HG03342 (cell line): ENCODE data around the gene SPA17.

Source experiments
- ATAC-seq: cut with Tn5 transposase; IDR thresholded peaks from one replicate; pipeline ENCODE4 v1.9.1; 2021; ENCODE audit warnings: mild to moderate bottlenecking, moderate library complexity; ENCODE audit not compliant: unreplicated experiment

SPA17 gene

DNA sequence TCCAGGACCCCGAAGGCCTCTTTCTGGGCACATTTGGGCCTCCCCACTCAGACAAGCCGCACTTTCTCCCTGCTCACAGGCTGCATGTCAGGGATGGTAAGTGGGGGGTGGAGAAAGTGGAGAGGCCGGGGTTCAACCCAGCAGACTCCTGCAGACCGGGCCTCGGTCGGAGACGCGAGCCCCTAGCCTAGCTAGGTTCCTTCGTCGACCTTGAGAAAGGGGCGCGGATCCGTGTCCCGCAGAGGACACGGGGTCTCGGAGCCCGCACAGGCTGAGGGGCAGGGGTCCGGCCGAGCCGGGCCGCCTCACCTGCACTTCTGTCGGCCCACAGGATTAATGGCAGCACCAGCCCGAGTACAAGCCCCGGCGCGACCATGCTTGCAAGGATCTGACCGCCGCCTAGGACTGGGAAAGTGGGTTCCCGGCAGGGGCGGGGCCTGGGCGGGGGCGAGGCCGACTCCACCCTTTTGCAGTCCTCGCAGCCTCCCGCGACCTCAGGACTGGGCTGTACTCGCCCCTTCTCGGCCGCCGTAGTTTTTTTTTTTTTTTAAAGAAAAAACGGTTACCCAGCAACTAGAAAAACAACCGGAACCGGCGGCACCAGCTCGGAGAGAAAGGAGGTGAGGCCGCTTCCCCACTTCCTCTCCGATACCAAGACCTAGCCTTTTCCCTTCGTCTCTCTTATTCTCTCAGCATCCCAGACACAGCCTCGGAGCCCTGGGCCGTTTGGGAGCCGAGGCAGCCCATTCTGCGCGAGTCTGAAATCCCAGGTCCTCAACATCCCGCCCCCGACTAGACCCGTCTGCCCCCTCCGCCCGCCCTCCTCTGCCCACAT, at the start of gene SPA17, which contains the start of gene SIAE:
SPA17 (plus strand) TSS at position 572 of the 835 bp plus-strand sequence. CDS start 1,361 bp downstream, outside the sequence.
SIAE (minus strand) TSS at position 407 of the 835 bp plus-strand sequence; CDS start at position 376, 31 bp downstream.
- peak; percentile 86 for ATAC-seq

GRCh38 chr11:124625504-124626168, 48.1 kb upstream of the SPA17 start:
- no peak for ATAC-seq

DNA sequence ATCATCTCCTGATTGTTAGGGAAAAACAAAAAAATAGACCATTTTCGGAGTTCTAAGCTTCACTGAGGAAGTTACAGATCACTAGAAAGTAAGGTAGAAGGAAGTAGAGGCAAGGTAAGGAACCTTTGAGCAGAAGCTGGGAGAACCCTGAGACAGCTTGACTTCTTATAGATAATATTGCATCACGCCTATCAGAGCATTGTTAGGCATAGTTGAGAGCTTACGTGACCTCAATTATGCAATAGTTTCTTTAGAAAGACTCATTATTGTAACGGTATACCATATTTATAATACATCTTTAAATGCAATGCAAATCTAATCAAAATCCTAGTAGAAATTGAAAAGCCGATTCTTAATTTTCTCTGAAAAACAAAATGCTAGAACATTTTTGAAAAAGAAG, 46.2 kb upstream of the SPA17 start:
- no peak for ATAC-seq

GRCh38 chr11:124629961-124630360, 43.7 kb upstream of the SPA17 start:
- ATAC-seq: no peak

DNA sequence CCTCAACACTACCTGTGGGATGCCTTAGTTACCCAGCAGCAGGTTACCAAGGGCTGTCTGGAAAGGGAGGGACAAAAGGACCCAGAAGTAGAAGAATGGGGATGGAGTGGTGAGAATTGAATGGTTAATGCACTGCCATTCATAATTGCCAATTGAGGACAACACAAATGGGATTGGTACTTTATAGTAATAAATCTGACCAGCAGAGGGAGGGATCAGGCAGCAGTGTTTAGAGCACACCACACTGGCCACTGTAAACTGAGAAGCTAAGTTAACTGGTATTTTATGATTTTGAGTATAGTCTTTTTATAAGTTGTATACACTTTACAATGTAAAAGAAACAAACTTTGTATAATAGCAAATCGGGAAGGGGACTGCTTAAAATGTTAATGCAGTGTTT, 40.3 kb upstream of the SPA17 start:
- ATAC-seq: no peak

GRCh38 chr11:124635932-124636331, 37.8 kb upstream of the SPA17 start:
- ATAC-seq: no peak

DNA sequence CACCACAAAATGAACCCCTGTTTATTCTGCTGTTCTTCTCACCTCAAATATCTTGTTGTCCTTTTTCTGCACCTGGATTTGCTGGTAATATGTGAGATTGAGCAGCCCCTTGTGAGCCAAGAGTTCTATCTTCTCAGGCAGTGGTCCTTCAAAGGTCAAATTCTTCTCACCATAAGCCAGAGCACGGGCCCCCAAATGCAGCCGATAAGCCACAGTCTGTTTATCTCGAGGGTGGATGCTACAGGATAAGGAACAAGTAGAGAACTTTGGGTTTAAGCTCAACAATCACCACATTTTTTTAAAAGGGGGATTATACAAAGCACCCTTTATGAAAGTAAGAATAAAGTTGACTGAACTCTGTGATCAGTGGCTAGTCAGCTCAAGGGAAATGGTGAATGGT, 35.2 kb upstream of the SPA17 start:
- ATAC-seq: no peak

- ATAC-seq: no peak
Observed at GRCh38 chr11:124639186-124639585, 34.5 kb upstream of the SPA17 start.

DNA sequence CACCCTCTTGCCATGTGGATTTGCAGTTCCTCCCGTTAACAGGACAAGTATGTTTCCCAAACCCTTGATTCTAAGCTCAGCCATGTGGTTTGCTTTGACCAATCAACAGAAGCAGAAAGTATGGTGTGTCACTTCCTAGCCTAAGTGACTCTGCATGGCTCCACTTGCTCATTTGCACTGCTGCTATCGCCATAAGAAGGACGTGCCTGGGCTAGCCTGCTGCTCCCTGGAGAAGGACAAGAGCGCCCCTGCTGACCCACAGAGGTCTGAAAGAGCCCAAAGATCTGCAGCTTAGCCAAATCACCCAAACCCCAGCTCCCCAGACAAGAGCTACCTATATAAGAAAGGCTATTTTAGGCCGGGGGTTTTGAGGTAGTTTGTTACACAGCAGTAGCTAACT, 33.0 kb upstream of the SPA17 start:
- no peak for ATAC-seq

GRCh38 chr11:124642628-124643027, 31.1 kb upstream of the SPA17 start:
- ATAC-seq: no peak

GRCh38 chr11:124643042-124643604, 30.6 kb upstream of the SPA17 start:
- no peak for ATAC-seq

GRCh38 chr11:124643605-124644425, 29.9 kb upstream of the SPA17 start:
- ATAC-seq: no peak

DNA sequence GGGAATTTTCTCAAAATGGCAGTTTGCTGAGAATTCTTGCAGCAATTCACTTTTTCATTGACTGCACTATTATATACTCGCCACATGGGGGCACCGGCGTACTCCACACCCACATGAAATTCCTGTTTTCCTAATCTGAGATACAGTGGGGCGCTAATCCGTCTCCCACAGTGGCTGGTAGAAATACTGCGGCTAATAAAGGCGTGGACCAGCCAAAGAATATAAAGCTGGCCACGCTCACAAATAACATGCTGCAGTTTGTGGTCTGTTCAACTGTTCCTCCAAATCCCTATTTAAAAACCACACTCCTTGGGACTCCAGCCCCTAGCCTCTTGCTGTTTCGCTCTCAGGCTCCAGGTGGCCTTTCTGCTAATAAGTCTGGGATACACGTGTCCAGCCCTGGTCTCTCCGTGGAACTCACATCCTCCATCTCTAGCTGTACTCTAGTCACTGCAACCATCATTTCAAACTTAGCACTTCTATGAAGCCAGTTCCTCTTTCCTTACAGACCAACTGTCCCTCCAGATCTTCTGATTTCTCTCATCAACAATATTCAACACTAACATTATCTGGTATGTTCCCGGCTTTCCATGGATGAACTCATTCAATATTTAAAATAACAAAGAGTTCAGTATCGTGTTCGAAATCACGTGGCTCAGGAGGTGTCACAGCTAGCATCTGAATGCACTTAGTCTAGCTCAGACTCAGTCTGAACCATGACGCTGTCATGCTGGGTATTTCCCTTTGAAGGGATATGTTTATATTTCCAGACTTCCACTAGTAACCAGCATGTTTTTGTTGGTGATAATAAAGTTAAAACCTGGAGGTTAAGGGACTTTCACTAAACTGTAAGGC, 29.1 kb upstream of the SPA17 start:
- ATAC-seq: peak; percentile 56

- peak; percentile 54 for ATAC-seq
Observed at GRCh38 chr11:124646148-124646547, 27.6 kb upstream of the SPA17 start.

DNA sequence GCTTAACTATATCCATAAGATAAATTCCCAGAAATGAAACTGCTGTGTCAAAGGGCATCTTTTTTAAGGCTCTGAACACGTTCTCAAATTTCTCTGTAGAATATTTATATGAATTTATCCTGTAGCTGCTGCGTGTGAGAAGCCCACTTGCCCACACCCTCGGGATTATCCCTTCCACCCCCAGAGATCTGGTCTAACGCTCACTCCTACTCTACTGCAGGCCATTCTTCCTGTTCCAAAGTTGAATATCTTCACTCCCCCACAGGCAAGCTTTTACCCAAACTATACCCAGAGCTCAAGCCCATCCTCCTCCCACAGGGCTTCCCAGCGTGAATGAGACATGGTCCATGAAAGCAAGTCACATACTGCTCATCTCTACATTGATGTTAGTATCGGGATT, 25.1 kb upstream of the SPA17 start:
- no peak for ATAC-seq

DNA sequence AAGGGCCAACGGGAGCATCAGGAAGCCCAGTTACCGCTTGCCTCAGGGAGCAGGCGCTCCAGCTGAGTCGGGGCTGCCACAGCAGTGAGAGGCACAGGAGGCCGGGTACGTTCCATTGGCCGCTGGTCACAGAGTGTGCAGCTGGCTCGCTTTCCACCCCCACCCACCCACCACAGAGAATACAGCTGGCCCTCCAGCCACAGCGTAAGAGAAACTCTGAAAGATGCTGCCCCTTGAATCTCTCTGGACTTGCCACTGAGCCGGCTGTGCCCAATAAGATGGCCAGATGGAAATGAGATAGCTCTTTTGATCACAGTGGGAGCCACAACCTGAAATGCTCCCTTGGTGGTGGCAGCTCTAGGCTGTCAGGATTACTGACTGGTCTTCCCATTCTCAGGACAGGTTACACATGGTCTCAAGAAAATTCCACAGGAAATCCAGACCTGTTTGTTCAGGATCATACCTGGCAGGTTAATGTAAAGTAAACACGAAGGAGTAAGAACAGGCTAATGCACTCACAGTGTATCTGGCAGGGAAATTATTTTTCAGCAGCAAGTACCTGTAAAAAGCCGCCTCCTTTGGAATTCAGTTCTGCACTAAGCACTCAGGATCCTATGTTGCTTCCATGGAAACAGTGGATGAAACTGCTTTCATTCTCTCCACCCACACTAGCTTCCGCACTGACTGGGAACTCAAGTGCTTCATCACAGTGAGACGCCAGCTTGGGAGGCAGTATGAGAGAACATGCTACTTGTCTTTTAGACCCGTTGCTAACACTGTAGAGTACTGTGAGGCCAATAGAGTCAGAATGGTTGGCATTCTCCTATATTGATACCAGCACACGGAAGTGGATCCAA, 16.7 kb upstream of the SPA17 start:
- ATAC-seq: no peak

- no peak for ATAC-seq
Observed at GRCh38 chr11:124657904-124658303, 15.8 kb upstream of the SPA17 start.

GRCh38 chr11:124658501-124658900, 15.2 kb upstream of the SPA17 start:
- ATAC-seq: no peak

GRCh38 chr11:124658986-124659385, 14.7 kb upstream of the SPA17 start:
- no peak for ATAC-seq
